ENCODE measurements around the gene VPS37B.
"Not testable (repeated sequence)": the region's sequence is repeated elsewhere in the genome, so short reads cannot be mapped to it uniquely, and the experiment has no call there.

Gene VPS37B

GRCh38 chr12:122893208-122894153 lies 2.4 kb downstream of the VPS37B start:
- H3K27ac Mint-ChIP-seq = peak overlapping the region; percentile 54
- no peaks in the 10 kb centered on the region for H3K9me3 Mint-ChIP-seq (ENCODE audit: low read depth)
- H3K4me1 Mint-ChIP-seq (ENCODE audit: low read depth) = peaks cover 87% of the 10 kb centered on the region
- H3K27me3 Mint-ChIP-seq = no peaks in the 10 kb centered on the region
- peak overlapping the region; percentile 92 for H3K4me3 Mint-ChIP-seq
- peaks cover 3% of the 10 kb centered on the region for H3K36me3 Mint-ChIP-seq

GRCh38 chr12:122892724-122893123 lies 3.2 kb downstream of the VPS37B start:
- H3K27ac Mint-ChIP-seq; H3K36me3 Mint-ChIP-seq; H3K9me3 Mint-ChIP-seq (ENCODE audit: low read depth); H3K27me3 Mint-ChIP-seq: not testable (repeated sequence)
- peaks cover 88% of the 10 kb centered on the region for H3K4me1 Mint-ChIP-seq (ENCODE audit: low read depth)
- peak overlapping the region; percentile 13 for H3K4me3 Mint-ChIP-seq

- Mint-ChIP-seq H3K36me3 (peaks cover 3% of the 10 kb centered on the region), H3K27me3 (no peaks in the 10 kb centered on the region), H3K4me1 (ENCODE audit: low read depth) (peaks cover 89% of the 10 kb centered on the region), H3K4me3 (no peak overlapping the region), H3K9me3 (ENCODE audit: low read depth) (no peaks in the 10 kb centered on the region), H3K27ac (no peak overlapping the region)
Observed at GRCh38 chr12:122891661-122892525, 4.0 kb downstream of the VPS37B start.

- Mint-ChIP-seq H3K4me3 (peak overlapping the region; percentile 77), H3K27me3 (no peaks in the 10 kb centered on the region), H3K36me3 (peaks cover 3% of the 10 kb centered on the region), H3K9me3 (ENCODE audit: low read depth) (no peaks in the 10 kb centered on the region), H3K4me1 (ENCODE audit: low read depth) (peaks cover 87% of the 10 kb centered on the region), H3K27ac (peak overlapping the region; percentile 76)
Observed at GRCh38 chr12:122889761-122890520, 6.0 kb downstream of the VPS37B start.

GRCh38 chr12:122888232-122888752 lies 7.6 kb downstream of the VPS37B start:
- Mint-ChIP-seq H3K9me3 (ENCODE audit: low read depth) (no peaks in the 10 kb centered on the region), H3K4me1 (ENCODE audit: low read depth) (peaks cover 86% of the 10 kb centered on the region), H3K36me3 (peaks cover under 1% of the 10 kb centered on the region), H3K27ac (peak overlapping the region; percentile 70), H3K4me3 (peak overlapping the region; percentile 82), H3K27me3 (no peaks in the 10 kb centered on the region)

- no peaks in the 10 kb centered on the region for H3K9me3 Mint-ChIP-seq (ENCODE audit: low read depth)
- H3K27me3 Mint-ChIP-seq = no peaks in the 10 kb centered on the region
- H3K4me1 Mint-ChIP-seq (ENCODE audit: low read depth) = peaks cover 88% of the 10 kb centered on the region
- peak overlapping the region; percentile 70 for H3K27ac Mint-ChIP-seq
- peak overlapping the region; percentile 82 for H3K4me3 Mint-ChIP-seq
- no peaks in the 10 kb centered on the region for H3K36me3 Mint-ChIP-seq
Observed at GRCh38 chr12:122887819-122888212, 8.1 kb downstream of the VPS37B start.

- no peaks in the 10 kb centered on the region for H3K27me3 Mint-ChIP-seq
Observed at GRCh38 chr12:122886851-122887818, 8.8 kb downstream of the VPS37B start.

GRCh38 chr12:122886161-122886560 lies 9.8 kb downstream of the VPS37B start:
- Mint-ChIP-seq H3K27ac (no peak overlapping the region), H3K4me3 (no peak overlapping the region), H3K36me3 (no peaks in the 10 kb centered on the region), H3K4me1 (ENCODE audit: low read depth) (peaks cover 89% of the 10 kb centered on the region), H3K9me3 (ENCODE audit: low read depth) (no peaks in the 10 kb centered on the region), H3K27me3 (no peaks in the 10 kb centered on the region)

More at GRCh38 chr12:122886851-122887818, 8.8 kb downstream of the VPS37B start:
- Mint-ChIP-seq H3K9me3 (ENCODE audit: low read depth) (no peaks in the 10 kb centered on the region), H3K4me3 (peak overlapping the region; percentile 82), H3K36me3 (no peaks in the 10 kb centered on the region), H3K27ac (peak overlapping the region; percentile 70), H3K4me1 (ENCODE audit: low read depth) (peaks cover 89% of the 10 kb centered on the region)

- Mint-ChIP-seq H3K36me3 (peaks cover 4% of the 10 kb centered on the region), H3K27ac (no peak overlapping the region), H3K9me3 (ENCODE audit: low read depth) (no peaks in the 10 kb centered on the region), H3K27me3 (no peaks in the 10 kb centered on the region), H3K4me3 (no peak overlapping the region), H3K4me1 (ENCODE audit: low read depth) (peaks cover 89% of the 10 kb centered on the region)
Observed at GRCh38 chr12:122884860-122885259, 11.1 kb downstream of the VPS37B start.

GRCh38 chr12:122884091-122884826 lies 11.7 kb downstream of the VPS37B start:
- H3K4me3 Mint-ChIP-seq = peak overlapping the region; percentile 8
- peaks cover 91% of the 10 kb centered on the region for H3K4me1 Mint-ChIP-seq (ENCODE audit: low read depth)
- H3K27ac Mint-ChIP-seq = no peak overlapping the region
- H3K9me3 Mint-ChIP-seq (ENCODE audit: low read depth) = no peaks in the 10 kb centered on the region
- peaks cover 4% of the 10 kb centered on the region for H3K36me3 Mint-ChIP-seq
- no peaks in the 10 kb centered on the region for H3K27me3 Mint-ChIP-seq

GRCh38 chr12:122882908-122883558 lies 12.9 kb downstream of the VPS37B start:
- Mint-ChIP-seq H3K27me3 (no peaks in the 10 kb centered on the region), H3K36me3 (peaks cover 6% of the 10 kb centered on the region), H3K27ac (peak overlapping the region; percentile 68), H3K4me1 (ENCODE audit: low read depth) (peaks cover 90% of the 10 kb centered on the region), H3K9me3 (ENCODE audit: low read depth) (no peaks in the 10 kb centered on the region), H3K4me3 (peak overlapping the region; percentile 4)

- H3K27me3 Mint-ChIP-seq = no peaks in the 10 kb centered on the region
- H3K9me3 Mint-ChIP-seq (ENCODE audit: low read depth) = no peaks in the 10 kb centered on the region
- H3K27ac Mint-ChIP-seq = peak overlapping the region; percentile 16
- H3K4me3 Mint-ChIP-seq = no peak overlapping the region
- H3K4me1 Mint-ChIP-seq (ENCODE audit: low read depth) = peaks cover 91% of the 10 kb centered on the region
- peaks cover 10% of the 10 kb centered on the region for H3K36me3 Mint-ChIP-seq
Observed at GRCh38 chr12:122880668-122881067, 15.3 kb downstream of the VPS37B start.
